GM10266 (cell line): Measurements from ENCODE around the gene SLC51A.
A peak's percentile ranks its signal among the peaks of the same experiment; 100 is the strongest.

Source experiments
- DNase-seq: peaks from one replicate; pipeline ENCODE4 v3.0.0; 2012; ENCODE audit errors: extremely low spot score
- CTCF ChIP-seq: IDR thresholded peaks from 2 replicates; pipeline ENCODE4 v1.5.1; 2012; ENCODE audit warnings: mild to moderate bottlenecking, low read depth; ENCODE audit not compliant: control insufficient read depth, insufficient read depth; ENCODE audit errors: missing control alignments

The SLC51A gene

GRCh38 chr3:196186651-196187573 is 29.4 kb upstream of the SLC51A start:
- TF ChIP-seq CTCF = no peak
- peak; percentile 76 for DNase-seq

GRCh38 chr3:196189566-196190347 is 26.6 kb upstream of the SLC51A start:
- no peak for DNase-seq
- TF ChIP-seq CTCF = no peak

- peak; percentile 46 for TF ChIP-seq CTCF
- DNase-seq = peak; percentile 72
Measured at GRCh38 chr3:196192036-196192523, 24.3 kb upstream of the SLC51A start.

- no peak for TF ChIP-seq CTCF
- no peak for DNase-seq
Measured at GRCh38 chr3:196192524-196193051, 23.7 kb upstream of the SLC51A start.

- DNase-seq = no peak
- TF ChIP-seq CTCF = no peak
Measured at GRCh38 chr3:196193133-196193735, 23.1 kb upstream of the SLC51A start.

GRCh38 chr3:196193736-196194541 is 22.4 kb upstream of the SLC51A start:
- no peak for TF ChIP-seq CTCF
- DNase-seq = no peak
